Measurements from ENCODE around the gene TAF6.

The TAF6 gene

DNA sequence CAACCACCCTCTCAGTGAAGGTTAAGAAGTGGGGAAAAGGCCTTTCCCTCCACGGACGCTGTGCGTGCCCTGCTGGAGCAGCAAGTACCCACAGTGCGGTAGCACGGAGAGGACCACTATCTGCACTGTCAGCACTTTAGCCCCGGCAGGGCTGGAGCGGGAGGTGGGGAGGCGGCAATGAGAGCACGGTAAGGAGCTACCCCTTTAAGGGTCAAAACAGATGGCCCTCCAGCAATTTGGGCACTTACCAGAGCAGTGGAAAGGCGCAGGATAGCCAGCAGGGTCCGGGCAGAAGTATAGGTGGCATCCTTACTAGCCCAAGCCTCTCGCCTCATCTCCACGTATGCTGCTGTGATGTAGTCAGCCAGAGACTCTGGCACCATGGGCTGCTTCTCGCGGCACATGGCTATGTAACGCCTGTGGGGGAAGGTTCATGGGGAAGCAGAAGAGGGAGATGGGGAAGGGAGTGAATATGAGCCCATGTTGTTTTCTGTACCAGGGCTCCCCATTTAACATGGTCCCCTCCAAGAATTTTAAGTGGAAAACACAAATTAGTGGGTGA lies 25.2 kb downstream of the TAF6 start:
- no peak for DNase-seq (ENCODE audit: low spot score)

DNA sequence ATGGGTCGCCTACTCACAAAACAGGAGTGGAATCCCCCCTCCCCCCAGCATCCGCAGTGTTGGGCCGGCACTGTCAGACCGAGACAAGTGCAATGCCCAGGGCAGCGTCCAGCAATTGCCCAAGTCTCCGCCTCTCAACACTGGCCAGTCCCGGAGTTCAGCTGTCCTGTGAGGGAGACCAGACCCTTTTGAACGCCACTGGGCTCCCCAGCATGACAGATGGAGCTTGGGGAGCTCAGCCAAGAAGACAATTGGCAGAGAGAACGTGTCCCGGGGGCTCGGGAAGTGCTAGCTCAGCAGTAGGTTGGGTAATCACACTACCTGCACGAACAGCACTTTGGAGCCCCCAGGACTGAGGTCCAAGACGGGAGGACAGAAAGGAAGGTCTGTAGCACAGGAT lies 25.7 kb downstream of the TAF6 start:
- no peak for DNase-seq (ENCODE audit: low spot score)

- DNase-seq (ENCODE audit: low spot score): no peak
Measured at GRCh38 chr7:100093054-100093453, 26.1 kb downstream of the TAF6 start.

DNA sequence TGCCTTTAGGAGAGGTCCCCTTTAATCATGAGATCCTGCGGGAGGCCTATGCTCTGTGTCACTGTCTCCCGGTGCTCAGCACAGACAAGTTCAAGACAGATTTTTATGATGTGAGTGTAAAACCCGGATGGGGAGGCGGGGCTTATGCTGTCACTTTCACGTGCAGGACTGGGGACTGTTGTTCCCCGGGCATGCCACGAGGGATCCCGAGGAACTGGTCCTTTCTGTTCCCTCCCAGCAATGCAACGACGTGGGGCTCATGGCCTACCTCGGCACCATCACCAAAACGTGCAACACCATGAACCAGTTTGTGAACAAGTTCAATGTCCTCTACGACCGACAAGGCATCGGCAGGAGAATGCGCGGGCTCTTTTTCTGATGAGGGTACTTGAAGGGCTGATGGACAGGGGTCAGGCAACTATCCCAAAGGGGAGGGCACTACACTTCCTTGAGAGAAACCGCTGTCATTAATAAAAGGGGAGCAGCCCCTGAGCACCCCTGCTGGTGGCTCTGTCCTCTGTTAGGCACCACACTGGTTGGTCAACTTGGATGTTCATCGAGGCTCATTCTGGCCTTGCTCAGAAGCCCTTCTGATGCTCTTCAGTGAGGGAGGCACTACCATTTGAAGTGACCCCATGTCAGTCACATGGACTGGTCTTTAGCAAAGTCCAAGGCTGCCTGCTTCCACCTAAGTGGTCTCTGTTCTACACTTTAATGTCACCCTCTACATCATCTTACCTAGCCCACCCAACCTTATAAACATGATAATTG lies 27.6 kb downstream of the TAF6 start:
- no peak for DNase-seq (ENCODE audit: low spot score)

DNA sequence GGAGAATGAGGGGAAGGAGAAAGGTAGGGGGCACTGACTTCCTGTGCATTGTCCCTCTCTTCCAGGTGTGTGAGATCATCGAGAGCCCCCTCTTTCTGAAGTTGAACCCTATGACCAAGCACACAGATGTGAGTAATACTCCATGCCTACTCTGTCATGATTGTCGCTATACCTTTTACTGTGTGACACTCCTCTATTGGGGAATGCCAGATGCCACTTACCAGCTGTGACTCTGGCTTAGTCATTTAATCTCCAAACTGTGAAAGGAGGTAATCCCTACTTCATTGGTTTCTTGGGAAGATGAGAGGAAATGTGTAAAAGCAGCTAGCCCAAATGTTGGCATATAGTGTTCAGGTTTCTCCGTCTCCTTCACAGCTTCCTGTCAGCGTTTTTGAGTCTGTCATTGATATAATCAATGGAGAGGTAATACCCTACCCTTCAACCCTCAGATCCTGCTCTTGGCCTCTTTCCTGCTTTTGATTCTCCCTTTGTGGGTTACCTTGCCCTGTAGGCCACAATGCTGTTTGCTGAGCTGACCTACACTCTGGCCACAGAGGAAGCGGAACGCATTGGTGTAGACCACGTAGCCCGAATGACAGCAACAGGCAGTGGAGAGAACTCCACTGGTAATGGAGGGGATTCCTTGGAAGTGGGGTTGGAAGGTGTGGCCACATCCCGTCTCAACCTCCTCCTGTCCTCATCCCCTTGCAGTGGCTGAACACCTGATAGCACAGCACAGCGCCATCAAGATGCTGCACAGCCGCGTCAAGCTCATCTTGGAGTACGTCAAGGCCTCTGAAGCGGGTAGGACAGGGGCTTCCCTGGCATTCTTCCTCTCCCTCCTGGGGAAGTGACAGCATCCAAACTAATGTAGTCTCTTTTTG lies 28.4 kb downstream of the TAF6 start:
- DNase-seq (ENCODE audit: low spot score): no peak

- no peak for DNase-seq (ENCODE audit: low spot score)
Measured at GRCh38 chr7:100089458-100090196, 29.5 kb downstream of the TAF6 start.

DNA sequence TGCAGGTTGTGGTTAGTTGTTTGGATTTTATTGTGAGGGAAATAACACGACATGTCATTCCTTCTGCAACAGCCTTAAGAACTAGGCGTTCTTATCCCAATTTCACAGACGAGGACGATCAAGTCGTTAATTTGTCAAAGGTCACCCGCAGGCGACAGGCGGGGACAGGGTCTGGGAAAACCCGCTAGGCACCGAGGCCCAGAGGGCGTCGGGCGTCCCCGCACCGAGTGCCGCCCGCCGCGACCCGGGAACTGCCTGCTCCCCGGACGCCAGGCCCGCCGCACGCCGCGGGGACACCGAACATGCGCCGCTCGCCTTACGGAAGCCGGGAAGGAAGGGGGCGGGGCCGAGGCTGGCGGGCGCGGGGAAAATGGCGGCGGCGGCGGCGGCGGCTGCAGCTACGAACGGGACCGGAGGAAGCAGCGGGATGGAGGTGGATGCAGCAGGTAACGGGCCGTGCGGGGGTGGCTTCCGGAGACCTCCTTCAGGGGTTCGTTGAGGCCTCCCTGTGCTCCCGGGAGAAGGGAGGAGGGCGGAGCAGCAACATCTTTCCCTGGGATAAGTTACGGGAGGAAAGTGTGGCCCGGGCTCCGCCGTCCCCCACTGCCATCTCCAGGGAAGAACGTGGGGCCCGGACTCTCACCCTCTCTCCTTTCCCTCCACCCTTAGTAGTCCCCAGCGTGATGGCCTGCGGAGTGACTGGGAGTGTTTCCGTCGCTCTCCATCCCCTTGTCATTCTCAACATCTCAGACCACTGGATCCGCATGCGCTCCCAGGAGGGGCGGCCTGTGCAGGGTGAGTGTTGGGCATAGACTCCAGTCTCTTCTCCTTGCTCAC lies 30.3 kb downstream of the TAF6 start, which contains the start of gene COPS6:
Gene COPS6 (plus strand): TSS at position 349 of the 837 bp plus-strand sequence. CDS start 22 bp downstream, at position 371.
- peak; percentile 87 for DNase-seq (ENCODE audit: low spot score)

DNA sequence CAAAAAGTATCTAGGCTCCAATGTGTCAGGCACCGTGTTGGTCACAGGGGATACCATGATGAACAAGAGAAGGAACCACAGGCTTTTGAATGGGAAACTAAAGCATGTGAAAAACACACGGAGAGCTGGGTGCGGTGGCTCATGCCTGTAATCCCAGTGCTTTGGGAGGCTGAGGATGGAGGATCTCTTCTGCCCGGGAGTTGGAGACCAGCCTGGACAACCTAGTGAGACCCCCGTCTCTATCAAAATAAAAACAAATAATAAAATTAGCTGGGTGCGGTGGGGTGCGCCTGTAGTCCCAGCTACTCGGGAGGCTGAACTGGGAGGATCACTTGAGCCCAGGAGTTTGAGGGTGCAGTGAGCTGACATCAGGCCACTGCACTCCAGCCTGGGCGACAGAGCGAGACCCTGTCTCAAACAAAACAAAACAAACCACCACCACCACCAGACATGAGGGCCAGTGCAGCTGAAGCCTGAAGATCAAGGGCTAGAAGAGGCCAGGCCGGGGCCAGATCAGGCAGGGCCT lies 31.0 kb downstream of the TAF6 start:
- no peak for DNase-seq (ENCODE audit: low spot score)

GRCh38 chr7:100087055-100087750 lies 32.0 kb downstream of the TAF6 start:
- DNase-seq (ENCODE audit: low spot score): peak; percentile 74

DNA sequence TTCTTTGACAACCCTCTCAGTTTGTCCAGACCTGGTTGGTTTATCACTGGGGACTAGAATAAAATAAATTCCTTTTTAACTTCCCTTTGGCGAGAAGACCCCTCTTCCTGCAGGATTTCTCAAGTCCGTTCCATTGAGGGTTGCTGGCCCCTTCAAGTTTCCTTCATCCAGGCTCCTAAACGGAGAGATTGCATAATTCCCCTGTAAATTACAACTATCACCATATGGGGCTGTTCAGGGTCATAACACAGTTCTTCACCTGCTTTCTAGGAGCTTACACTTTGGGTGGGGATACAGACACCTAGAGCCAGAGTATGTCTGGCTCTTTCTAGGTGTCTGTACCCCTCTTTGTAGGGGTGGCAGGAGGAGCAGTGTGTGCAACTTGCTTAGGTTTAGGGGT lies 33.6 kb downstream of the TAF6 start:
- DNase-seq (ENCODE audit: low spot score): no peak

GRCh38 chr7:100082978-100083377 lies 36.2 kb downstream of the TAF6 start:
- DNase-seq (ENCODE audit: low spot score): no peak

DNA sequence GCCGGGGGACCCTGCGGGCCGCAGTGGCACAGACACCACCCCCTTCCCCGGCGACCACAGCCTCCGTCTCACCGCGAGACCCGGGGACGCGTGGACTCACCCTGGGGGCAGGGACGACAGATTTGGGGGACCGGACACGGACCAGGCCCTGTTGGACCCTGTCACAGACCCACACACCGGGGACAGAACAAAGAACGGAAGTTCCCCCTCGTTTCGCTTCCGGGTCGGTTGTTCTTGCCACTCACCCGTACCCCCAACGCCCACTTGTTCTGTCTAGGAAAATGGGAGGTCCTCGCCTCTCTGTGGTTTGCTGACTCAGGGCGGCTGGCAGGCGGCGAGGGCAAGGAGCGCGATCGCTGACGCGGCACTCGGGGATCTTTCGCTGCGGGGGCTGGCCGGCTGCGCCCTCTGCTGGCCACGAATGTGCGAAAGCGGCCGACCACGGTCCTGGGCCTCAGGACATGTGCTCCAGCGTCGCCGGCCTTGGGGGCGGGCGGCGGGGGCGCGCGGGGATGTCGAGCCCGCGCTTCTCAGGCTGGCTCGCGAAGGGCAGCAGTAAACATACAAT lies 37.5 kb downstream of the TAF6 start, which contains the start of gene ZNF3:
Gene ZNF3 (minus strand): TSS at position 189 of the 568 bp plus-strand sequence. CDS start 4,366 bp downstream, outside the sequence.
- peak; percentile 97 for DNase-seq (ENCODE audit: low spot score)

DNA sequence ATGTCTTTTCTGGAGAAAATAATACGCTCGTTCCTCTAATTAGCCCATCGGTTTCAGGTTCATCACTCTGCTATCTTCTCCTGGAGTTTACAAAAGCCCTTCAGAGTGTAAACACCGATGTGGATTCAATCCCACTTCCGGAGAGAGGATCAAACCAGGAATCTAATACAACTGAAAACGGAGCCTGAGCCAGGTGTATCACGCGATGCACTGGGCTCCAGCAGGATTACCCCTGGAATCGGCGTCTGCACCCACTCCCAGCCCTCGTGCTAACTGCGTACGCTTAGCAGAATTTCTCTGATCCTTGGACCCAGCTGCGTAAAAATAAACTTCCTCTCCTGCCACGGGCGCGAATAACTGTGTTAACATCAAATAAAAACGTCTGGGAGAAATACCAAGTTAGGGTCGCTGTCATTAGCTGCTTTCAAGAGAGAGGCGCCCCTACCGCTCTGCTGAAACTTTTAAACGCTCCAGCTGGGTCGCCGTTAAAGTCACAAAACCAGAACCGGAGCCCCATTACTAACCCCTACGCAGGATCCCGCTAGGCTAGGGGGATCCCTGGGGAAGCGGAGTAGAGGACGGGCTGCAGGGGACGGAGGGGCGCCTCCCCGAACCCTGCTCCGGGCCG lies 38.1 kb downstream of the TAF6 start:
- DNase-seq (ENCODE audit: low spot score): peak; percentile 18

DNA sequence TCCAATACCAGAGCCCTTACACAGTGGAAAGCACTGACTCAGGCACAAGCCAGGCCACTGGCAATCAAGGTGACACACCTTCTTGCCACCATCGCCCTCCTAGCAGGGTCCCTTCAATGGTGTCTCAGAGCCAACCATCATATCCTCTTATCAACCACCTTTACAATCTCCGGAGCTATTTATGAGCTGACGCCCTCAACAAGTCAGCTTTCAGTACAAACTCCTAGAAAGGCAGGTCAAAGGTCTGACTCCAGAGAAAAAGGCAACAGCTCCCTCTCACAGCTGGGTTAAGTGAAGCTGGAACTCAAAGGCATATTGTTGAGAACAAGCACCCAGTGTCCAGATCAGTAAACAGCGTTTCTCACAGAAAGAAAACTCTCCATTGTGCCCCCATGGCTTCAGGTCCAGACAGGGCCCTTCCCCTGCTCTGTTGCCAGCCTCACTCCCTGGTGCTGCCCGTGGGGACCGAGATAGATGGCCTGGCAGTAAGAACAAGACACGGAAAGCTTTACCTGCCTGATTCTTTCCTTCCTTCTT lies 40.1 kb downstream of the TAF6 start:
- DNase-seq (ENCODE audit: low spot score): no peak

DNA sequence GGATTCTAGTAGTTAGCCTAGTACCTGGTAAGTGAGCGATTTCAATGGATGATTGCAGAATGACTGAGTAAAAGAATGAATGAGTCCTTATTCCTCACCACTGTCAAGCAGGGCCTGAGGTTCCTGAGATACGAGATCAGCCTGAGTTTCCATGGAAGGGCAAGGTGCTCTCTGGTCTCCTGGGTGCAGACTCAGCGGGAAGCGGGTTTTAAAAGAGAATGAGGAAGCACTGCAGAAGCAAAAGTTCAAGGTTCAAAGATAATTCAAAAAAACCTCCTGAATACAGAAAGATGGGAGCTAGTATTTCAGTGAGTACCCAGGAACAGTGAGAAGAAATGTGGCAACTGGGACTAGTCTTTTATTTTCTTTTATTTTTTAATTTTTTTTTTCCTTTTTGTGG lies 42.0 kb downstream of the TAF6 start:
- no peak for DNase-seq (ENCODE audit: low spot score)

GRCh38 chr7:100075418-100075817 lies 43.7 kb downstream of the TAF6 start:
- no peak for DNase-seq (ENCODE audit: low spot score)

GRCh38 chr7:100074841-100075240 lies 44.3 kb downstream of the TAF6 start:
- no peak for DNase-seq (ENCODE audit: low spot score)

GRCh38 chr7:100072462-100072861 lies 46.7 kb downstream of the TAF6 start:
- no peak for DNase-seq (ENCODE audit: low spot score)

Measured in AG20443 (cell line).